ENCODE measurements around the gene KLHL6.

The KLHL6 gene

GRCh38 chr3:183540501-183541234 is 14.8 kb downstream of the KLHL6 start:
- H3K27ac Mint-ChIP-seq = no peak overlapping the region
- TF ChIP-seq, protein P1, sequence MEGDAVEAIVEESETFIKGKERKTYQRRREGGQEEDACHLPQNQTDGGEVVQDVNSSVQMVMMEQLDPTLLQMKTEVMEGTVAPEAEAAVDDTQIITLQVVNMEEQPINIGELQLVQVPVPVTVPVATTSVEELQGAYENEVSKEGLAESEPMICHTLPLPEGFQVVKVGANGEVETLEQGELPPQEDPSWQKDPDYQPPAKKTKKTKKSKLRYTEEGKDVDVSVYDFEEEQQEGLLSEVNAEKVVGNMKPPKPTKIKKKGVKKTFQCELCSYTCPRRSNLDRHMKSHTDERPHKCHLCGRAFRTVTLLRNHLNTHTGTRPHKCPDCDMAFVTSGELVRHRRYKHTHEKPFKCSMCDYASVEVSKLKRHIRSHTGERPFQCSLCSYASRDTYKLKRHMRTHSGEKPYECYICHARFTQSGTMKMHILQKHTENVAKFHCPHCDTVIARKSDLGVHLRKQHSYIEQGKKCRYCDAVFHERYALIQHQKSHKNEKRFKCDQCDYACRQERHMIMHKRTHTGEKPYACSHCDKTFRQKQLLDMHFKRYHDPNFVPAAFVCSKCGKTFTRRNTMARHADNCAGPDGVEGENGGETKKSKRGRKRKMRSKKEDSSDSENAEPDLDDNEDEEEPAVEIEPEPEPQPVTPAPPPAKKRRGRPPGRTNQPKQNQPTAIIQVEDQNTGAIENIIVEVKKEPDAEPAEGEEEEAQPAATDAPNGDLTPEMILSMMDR (IDR thresholded peaks at IDR 0.05) = no peak
- DNase-seq = no peak
- peaks cover 11% of the 10 kb centered on the region for H3K27me3 Mint-ChIP-seq (ENCODE audit: low read depth, poor library complexity)
- no peaks in the 10 kb centered on the region for H3K36me3 Mint-ChIP-seq (ENCODE audit: low read depth)
- no peak overlapping the region for H3K4me3 Mint-ChIP-seq
- no peaks in the 10 kb centered on the region for H3K9me3 Mint-ChIP-seq
- H3K4me1 Mint-ChIP-seq = peaks cover 33% of the 10 kb centered on the region

GRCh38 chr3:183539811-183540210 is 15.7 kb downstream of the KLHL6 start:
- peaks cover 12% of the 10 kb centered on the region for H3K27me3 Mint-ChIP-seq (ENCODE audit: low read depth, poor library complexity)
- no peaks in the 10 kb centered on the region for H3K9me3 Mint-ChIP-seq
- no peak overlapping the region for H3K4me3 Mint-ChIP-seq
- no peak for DNase-seq
- TF ChIP-seq, protein P1 (IDR thresholded peaks at IDR 0.05) = no peak
- H3K4me1 Mint-ChIP-seq = peaks cover 31% of the 10 kb centered on the region
- H3K27ac Mint-ChIP-seq = no peak overlapping the region
- H3K36me3 Mint-ChIP-seq (ENCODE audit: low read depth) = no peaks in the 10 kb centered on the region

GRCh38 chr3:183538486-183538885 is 17.0 kb downstream of the KLHL6 start:
- no peak for DNase-seq

DNA sequence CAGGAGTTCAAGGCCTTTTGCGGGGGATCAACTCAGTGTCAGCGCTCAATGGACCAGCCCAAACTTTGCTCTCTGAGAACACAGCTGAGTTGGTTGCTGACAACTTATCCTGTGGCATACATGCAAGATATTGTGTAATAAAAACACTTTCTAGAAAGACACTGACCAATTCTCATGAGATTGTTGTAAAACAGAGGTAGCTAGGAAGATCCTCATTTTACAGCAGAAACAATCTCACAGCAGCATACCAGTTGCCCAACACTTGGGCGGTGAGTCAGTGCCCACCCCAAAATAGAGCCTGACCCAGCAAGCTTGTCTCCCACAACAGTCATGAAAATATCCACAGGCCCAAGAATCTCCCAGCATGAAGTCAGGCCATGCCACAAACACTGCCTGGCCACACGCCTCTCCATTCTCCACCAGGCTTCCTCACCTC is 18.2 kb downstream of the KLHL6 start:
- Mint-ChIP-seq H3K9me3 (no peaks in the 10 kb centered on the region), H3K4me3 (no peak overlapping the region), H3K27ac (no peak overlapping the region), H3K27me3 (ENCODE audit: low read depth, poor library complexity) (peaks cover 11% of the 10 kb centered on the region), H3K36me3 (ENCODE audit: low read depth) (no peaks in the 10 kb centered on the region), H3K4me1 (peaks cover 37% of the 10 kb centered on the region)
- no peak for DNase-seq
- TF ChIP-seq, protein P1 (IDR thresholded peaks at IDR 0.05) = no peak

More at GRCh38 chr3:183538486-183538885, 17.0 kb downstream of the KLHL6 start:
- Mint-ChIP-seq H3K9me3 (no peaks in the 10 kb centered on the region), H3K4me1 (peaks cover 30% of the 10 kb centered on the region), H3K27me3 (ENCODE audit: low read depth, poor library complexity) (peaks cover 12% of the 10 kb centered on the region), H3K27ac (no peak overlapping the region), H3K36me3 (ENCODE audit: low read depth) (no peaks in the 10 kb centered on the region), H3K4me3 (no peak overlapping the region)
- TF ChIP-seq, protein P1 (IDR thresholded peaks at IDR 0.05) = no peak

DNA sequence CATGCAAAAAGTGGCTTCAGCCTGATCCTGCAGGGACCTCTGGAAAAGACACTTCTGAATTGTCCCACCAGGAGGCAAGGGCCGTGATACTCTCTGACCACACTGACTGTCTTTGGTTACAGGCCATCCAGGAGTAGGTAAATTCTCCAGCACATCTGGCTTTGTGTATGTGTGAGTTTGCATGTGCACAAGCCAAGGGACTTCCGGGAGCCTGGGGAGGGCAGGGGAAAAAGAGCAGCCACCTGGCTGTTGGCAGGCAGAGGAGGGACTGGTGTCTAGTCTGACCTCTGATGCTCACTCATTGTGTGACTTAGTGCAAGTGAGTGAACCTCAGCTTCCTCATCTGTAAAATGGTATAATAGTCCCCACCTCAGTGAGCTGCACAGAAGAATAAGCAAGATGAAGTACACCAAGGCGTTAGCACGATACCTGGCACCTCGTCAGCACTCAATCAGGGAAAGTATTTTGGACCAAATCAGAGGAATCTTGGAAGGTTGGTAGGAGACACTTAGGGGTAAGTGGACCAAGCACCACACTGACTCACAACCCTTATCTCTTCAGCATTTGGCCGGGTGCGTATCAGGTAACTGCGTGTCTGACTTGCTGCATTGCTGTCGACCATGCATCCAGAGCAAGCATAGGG is 19.1 kb downstream of the KLHL6 start:
- Mint-ChIP-seq H3K9me3 (no peaks in the 10 kb centered on the region), H3K27ac (no peak overlapping the region), H3K27me3 (ENCODE audit: low read depth, poor library complexity) (peaks cover 10% of the 10 kb centered on the region), H3K4me3 (no peak overlapping the region), H3K4me1 (peaks cover 38% of the 10 kb centered on the region), H3K36me3 (ENCODE audit: low read depth) (no peaks in the 10 kb centered on the region)
- TF ChIP-seq, protein P1 (IDR thresholded peaks at IDR 0.05) = no peak
- DNase-seq = no peak
